WTC11 (cell line): ENCODE data around the gene ZBTB34.

Experiments
- GABPB1 ChIP-seq: sonication (generic); formaldehyde crosslinking; IDR thresholded peaks from 2 replicates; pipeline ENCODE4 v1.8.1; 2023; ENCODE audit warnings: mild to moderate bottlenecking, missing genetic modification reagents
- TF ChIP-seq, protein P1 (sequence below): sonication (generic); formaldehyde crosslinking; IDR thresholded peaks from 2 replicates; pipeline ENCODE4 v1.8.1; 2023; ENCODE audit warnings: mild to moderate bottlenecking, missing genetic modification reagents
- TF ChIP-seq, protein P2 (sequence below): sonication (generic); formaldehyde crosslinking; IDR thresholded peaks from 2 replicates; pipeline ENCODE4 v1.8.0; 2022; ENCODE audit warnings: mild to moderate bottlenecking, missing genetic modification reagents
- TF ChIP-seq, protein P3 (sequence below): fragments of 200-600 bp; IDR thresholded peaks from 2 replicates; pipeline ENCODE4 v1.8.0; 2022; ENCODE audit warnings: antibody characterized with exemption
- TF ChIP-seq, protein P4 (sequence below): sonication (generic); formaldehyde crosslinking; IDR thresholded peaks from 2 replicates; pipeline ENCODE4 v1.8.0; 2022; ENCODE audit warnings: mild to moderate bottlenecking, missing genetic modification reagents

DNA sequence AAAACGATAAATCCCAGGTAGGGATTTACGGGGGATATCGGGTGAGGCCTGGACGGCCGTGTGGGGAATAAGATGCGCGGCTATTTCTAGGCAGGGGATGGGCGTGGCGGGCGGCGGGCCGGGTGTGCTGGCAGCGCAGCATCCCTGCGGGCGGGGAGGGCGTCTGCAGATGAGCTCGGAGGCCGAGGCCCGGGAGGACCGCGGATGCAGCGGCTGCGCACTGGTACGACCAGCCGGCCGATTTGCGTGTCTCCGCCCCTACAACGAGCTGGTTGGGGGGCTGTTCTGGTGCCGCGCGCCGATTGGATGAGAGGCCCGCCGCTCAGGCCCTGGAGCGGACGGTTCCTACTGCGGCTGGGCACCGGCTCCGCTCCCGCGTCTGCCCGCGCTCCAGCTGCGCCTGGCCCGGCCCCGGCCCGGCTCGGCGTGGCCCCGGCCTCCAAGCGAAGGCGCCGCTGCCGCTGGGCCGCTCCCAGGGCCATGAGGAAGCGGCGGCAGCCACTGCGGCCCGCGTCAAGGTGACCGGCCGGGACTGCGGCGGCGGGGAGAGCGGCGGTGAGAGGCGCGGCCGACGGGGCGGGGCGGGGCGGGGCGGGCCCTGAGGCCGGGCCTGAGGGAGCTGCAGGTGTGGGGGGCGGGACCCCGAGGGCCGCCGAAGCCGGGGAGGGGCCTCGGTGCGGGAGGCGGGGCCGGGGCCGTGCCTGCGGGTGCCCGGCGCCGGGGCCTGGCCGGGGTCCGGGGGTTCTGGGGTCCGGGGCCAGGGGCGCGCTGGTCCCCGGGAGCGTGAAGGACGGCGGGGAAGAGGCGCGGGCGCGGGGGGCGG, 54.2 kb downstream of the ZBTB34 start, which contains the start of gene RALGPS1:
- TF ChIP-seq, protein P1, sequence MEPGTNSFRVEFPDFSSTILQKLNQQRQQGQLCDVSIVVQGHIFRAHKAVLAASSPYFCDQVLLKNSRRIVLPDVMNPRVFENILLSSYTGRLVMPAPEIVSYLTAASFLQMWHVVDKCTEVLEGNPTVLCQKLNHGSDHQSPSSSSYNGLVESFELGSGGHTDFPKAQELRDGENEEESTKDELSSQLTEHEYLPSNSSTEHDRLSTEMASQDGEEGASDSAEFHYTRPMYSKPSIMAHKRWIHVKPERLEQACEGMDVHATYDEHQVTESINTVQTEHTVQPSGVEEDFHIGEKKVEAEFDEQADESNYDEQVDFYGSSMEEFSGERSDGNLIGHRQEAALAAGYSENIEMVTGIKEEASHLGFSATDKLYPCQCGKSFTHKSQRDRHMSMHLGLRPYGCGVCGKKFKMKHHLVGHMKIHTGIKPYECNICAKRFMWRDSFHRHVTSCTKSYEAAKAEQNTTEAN (CRISPR knock-in tag) = no peak
- TF ChIP-seq GABPB1 (CRISPR knock-in tag) = no peak
- TF ChIP-seq, protein P2, sequence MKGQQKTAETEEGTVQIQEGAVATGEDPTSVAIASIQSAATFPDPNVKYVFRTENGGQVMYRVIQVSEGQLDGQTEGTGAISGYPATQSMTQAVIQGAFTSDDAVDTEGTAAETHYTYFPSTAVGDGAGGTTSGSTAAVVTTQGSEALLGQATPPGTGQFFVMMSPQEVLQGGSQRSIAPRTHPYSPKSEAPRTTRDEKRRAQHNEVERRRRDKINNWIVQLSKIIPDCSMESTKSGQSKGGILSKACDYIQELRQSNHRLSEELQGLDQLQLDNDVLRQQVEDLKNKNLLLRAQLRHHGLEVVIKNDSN = no peak
- TF ChIP-seq, protein P3, sequence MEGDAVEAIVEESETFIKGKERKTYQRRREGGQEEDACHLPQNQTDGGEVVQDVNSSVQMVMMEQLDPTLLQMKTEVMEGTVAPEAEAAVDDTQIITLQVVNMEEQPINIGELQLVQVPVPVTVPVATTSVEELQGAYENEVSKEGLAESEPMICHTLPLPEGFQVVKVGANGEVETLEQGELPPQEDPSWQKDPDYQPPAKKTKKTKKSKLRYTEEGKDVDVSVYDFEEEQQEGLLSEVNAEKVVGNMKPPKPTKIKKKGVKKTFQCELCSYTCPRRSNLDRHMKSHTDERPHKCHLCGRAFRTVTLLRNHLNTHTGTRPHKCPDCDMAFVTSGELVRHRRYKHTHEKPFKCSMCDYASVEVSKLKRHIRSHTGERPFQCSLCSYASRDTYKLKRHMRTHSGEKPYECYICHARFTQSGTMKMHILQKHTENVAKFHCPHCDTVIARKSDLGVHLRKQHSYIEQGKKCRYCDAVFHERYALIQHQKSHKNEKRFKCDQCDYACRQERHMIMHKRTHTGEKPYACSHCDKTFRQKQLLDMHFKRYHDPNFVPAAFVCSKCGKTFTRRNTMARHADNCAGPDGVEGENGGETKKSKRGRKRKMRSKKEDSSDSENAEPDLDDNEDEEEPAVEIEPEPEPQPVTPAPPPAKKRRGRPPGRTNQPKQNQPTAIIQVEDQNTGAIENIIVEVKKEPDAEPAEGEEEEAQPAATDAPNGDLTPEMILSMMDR = no peak
- TF ChIP-seq, protein P4, sequence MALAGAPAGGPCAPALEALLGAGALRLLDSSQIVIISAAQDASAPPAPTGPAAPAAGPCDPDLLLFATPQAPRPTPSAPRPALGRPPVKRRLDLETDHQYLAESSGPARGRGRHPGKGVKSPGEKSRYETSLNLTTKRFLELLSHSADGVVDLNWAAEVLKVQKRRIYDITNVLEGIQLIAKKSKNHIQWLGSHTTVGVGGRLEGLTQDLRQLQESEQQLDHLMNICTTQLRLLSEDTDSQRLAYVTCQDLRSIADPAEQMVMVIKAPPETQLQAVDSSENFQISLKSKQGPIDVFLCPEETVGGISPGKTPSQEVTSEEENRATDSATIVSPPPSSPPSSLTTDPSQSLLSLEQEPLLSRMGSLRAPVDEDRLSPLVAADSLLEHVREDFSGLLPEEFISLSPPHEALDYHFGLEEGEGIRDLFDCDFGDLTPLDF = no peak
